ENCODE data around the gene TRMT5.

TRMT5 gene

DNA sequence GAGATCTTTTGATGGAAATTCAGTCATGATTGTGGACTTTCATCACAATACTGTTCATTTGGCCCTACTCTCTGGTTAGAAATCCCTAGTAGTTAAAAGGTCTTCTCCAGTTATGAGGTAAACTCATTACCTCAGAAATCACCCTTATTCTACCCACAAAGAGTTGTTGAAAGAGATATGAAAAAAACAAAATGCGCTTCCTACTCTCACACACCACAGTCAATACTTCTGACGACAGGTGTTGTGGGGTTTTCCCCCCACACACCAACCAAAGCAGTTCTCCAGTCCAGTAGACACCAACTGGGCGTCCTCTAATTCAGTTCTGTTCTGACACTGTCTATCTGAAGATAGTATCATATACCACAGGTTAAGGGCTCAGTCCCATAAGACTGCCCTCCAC, 54.9 kb downstream of the TRMT5 start:
- Histone ChIP-seq H3K4me3 (no peak overlapping the region), H3K9ac (no peak overlapping the region), H3K27ac (no peak overlapping the region), H3K4me2 (no peak overlapping the region), H3K27me3 (no peaks in the 10 kb centered on the region), H3K4me1 (peaks cover 0 to 2% (median 0%) of the 10 kb centered on the region in 10 experiments; a peak in 1 of 20 replicates), H4K20me1 (peaks cover 0 to 1% (median 0%) of the 10 kb centered on the region in 11 experiments; a peak in 1 of 22 replicates), H3K36me3 (peaks cover 0 to 4% (median 0%) of the 10 kb centered on the region in 11 experiments; a peak in 2 of 22 replicates), H3K9me3 (replicated peaks in 1 of 11) (no peaks in the 10 kb centered on the region)
- no peak for TF ChIP-seq Cebpa-rat (IDR thresholded peaks at IDR 0.05)

GRCh38 chr14:60925286-60925685, 55.6 kb downstream of the TRMT5 start:
- no peak overlapping the region for H3K4me2 ChIP-seq
- H3K9ac ChIP-seq = no peak overlapping the region
- no peaks in the 10 kb centered on the region for H3K9me3 ChIP-seq (replicated peaks in 1 of 11)
- no peak for TF ChIP-seq Cebpa-rat (IDR thresholded peaks at IDR 0.05)
- no peaks in the 10 kb centered on the region for H4K20me1 ChIP-seq
- H3K4me1 ChIP-seq = no peaks in the 10 kb centered on the region
- H3K4me3 ChIP-seq = no peak overlapping the region
- no peaks in the 10 kb centered on the region for H3K27me3 ChIP-seq
- H3K27ac ChIP-seq = no peak overlapping the region
- H3K36me3 ChIP-seq = peaks cover 0 to 4% (median 0%) of the 10 kb centered on the region in 11 experiments; a peak in 2 of 22 replicates

DNA sequence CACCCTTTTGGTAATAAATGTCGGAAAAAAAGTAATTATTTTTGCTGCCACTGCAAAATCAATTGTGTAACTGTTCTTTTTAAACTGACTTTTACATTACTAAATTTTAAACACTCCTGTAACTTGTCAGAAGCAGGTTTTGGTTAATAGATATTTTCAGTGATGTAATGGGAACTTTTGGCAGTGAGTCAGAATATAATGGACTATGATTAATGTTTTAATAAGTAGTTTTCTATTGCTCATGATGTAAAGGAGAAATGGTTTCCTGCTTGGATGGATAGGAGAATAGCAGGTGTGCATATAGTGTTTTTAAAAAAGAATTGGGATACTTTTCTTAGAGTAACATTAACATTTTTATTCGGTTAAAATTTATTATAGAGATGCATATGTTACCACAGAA, 58.8 kb downstream of the TRMT5 start:
- H4K20me1 ChIP-seq = no peaks in the 10 kb centered on the region
- H3K9ac ChIP-seq = no peak overlapping the region
- peaks cover 0 to 13% (median 8%) of the 10 kb centered on the region in 11 experiments; a peak in 12 of 22 replicates for H3K36me3 ChIP-seq
- peaks cover 0 to 8% (median 0%) of the 10 kb centered on the region in 11 experiments; a peak in 4 of 22 replicates for H3K9me3 ChIP-seq (replicated peaks in 1 of 11)
- no peaks in the 10 kb centered on the region for H3K4me1 ChIP-seq
- no peak for TF ChIP-seq Cebpa-rat (IDR thresholded peaks at IDR 0.05)
- H3K27ac ChIP-seq = no peak overlapping the region
- H3K4me2 ChIP-seq = no peak overlapping the region
- H3K27me3 ChIP-seq = no peaks in the 10 kb centered on the region
- H3K4me3 ChIP-seq = no peak overlapping the region

All from BLaER1 treated with 17β-estradiol and CSF1 and Interleukin-3, amounts not matched to agents 10 nM and 100 nM (cell line).